PFSK-1 (cell line): ENCODE measurements around the gene TSNAXIP1.

Source experiments
- FOXP2 ChIP-seq: optimal IDR thresholded peaks from 2 replicates; pipeline ENCODE3; 2011; ENCODE audit warnings: borderline replicate concordance, control low read depth, inconsistent platforms; ENCODE audit not compliant: insufficient read depth; ENCODE audit errors: extremely low read length, extremely low read depth
- POLR2AphosphoS5 ChIP-seq: IDR thresholded peaks from 2 replicates; pipeline ENCODE4 v1.6.1; 2012; ENCODE audit warnings: low read depth, mild to moderate bottlenecking, control low read depth, low read length, moderate library complexity
- REST ChIP-seq, 2 experiments: IDR thresholded peaks; 2 replicates each; pipeline versions ENCODE4 v1.6.1 to v1.8.0; 2011 to 2012; ENCODE audit warnings: low read depth in 2 of 2, low read length in 2 of 2, control low read depth in 1 of 2, inconsistent platforms in 1 of 2, mild to moderate bottlenecking in 1 of 2, moderate library complexity in 1 of 2; ENCODE audit not compliant: insufficient read depth in 1 of 2
- SIN3A ChIP-seq: IDR thresholded peaks from 2 replicates; pipeline ENCODE4 v1.6.1; 2012; ENCODE audit warnings: mild to moderate bottlenecking, low read length, moderate library complexity, borderline replicate concordance; ENCODE audit not compliant: insufficient read depth
- TAF1 ChIP-seq: IDR thresholded peaks from 2 replicates; pipeline ENCODE4 v1.6.1; 2012; ENCODE audit warnings: low read length, control low read depth, borderline replicate concordance; ENCODE audit not compliant: insufficient read depth

- no peak for TF ChIP-seq SIN3A
- no peak for TF ChIP-seq REST (IDR thresholded peaks at IDR 0.05; ENCODE audit: insufficient read depth in 1 of 2, low read depth in 2 of 2, low read length in 2 of 2)
- no peak for TF ChIP-seq POLR2AphosphoS5
- TF ChIP-seq TAF1: no peak
- TF ChIP-seq FOXP2: no peak
Measured at GRCh38 chr16:67842509-67843342, 36.0 kb downstream of the TSNAXIP1 start.
